Measurements from ENCODE around the gene ZER1. TPM values are rescaled to one million over a fixed set of nuclear protein-coding genes. Genes with fewer than 3 reads are reported as not detected.
A peak's percentile ranks its signal among the peaks of the same experiment; 100 is the strongest.
"Not testable (repeated sequence)": the region's sequence is repeated elsewhere in the genome, so short reads cannot be mapped to it uniquely, and the experiment has no call there.

The ZER1 gene
- total RNA-seq, 1 experiment from 2014 or later, result 30.1 TPM

DNA sequence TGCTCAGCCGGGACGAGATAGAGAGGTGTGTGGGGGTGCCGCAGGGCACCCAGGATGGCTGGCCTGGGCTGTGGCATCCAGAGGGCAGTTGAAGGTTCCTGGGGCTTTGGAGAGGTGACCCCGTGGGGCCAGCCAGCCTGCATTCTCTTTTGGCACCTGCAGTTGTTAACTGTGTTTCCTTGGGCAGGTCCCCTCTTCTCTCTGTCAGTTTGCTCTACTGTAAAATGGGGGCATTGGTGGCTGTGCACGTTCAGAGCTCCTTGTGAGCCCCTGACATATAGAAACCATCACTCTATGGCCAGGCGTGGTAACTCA is 56.3 kb downstream of the ZER1 start:
- DNase-seq (ENCODE audit: low read depth), result no peak

DNA sequence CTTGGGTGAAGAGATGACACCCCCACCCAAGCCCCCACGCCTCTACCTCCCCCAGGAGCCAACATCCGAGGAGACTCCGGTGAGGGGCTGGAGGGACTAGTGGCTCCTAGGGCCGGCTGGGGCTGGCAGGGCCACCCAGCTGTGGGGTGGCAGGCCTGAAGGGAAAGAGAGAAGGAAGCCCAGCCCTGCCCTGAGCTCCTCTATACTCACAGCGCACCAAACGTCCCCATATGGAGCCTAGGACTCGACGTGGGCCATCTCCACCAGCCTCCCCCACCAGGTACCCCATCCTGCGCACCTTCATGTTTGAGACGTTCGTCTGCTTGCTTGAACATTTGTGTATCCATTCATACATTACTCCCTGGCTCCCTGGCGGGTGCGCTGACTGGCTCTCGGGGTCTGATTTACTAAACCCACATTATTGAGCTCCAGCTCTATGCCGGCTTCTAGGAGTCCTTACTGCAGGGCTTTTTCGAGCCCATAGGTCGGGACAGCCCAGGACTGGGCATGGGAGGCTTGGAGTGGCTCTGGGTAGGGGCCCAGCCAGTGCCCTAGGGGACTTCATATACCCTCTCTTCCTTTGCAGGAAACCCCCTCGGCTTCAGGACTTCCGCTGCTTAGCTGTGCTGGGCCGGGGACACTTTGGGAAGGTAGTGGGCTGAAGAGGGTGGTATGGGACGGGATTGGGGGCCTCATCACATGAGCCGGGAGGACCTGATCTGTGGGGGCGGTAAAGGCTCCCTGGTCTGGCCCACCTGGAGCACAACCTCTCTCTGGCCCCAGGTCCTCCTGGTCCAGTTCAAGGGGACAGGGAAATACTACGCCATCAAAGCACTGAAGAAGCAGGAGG is 56.9 kb downstream of the ZER1 start:
- DNase-seq (ENCODE audit: low read depth), result no peak

DNA sequence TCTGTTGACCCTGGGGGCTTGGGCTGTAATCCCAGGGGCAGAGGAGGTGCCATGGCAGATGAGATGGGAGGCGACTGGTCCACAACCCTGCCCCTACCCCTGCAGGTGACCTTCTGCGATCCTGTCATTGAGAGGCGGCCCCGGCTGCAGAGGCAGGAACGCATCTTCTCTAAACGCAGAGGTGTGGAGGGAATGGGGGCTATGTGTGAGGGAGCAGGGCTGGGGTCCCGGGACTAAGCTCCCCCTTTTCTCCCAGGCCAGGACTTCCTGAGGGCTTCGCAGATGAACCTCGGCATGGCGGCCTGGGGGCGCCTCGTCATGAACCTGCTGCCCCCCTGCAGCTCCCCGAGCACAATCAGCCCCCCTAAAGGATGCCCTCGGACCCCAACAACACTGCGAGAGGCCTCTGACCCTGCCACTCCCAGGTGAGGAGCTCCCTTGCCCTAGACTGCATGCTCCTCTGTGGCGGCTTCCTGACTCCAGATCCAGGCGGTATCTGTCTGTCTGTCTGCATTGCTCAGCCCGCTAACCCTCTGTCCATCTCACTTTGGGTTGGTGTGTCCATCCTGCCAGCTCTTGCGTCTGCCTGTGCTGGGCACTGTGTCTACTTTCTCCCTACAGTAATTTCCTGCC is 57.7 kb downstream of the ZER1 start:
- DNase-seq (ENCODE audit: low read depth), result no peak

DNA sequence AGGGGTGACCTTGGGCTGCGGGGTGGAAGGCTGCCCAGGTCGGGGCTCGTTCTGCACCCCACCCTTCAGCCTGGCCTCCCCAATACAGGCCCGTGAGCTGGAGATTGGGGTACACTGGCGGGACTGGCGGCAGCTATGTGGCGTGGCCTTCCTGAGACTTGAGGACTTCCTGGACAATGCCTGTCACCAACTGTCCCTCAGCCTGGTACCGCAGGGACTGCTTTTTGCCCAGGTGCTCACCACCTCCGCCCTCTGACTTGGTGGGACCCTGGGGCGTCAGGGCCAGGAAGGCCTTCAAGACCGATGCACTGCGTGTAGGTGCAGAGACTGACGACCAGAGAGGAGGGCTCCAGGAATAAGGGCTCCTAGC is 58.3 kb downstream of the ZER1 start:
- no peak for DNase-seq (ENCODE audit: low read depth)

DNA sequence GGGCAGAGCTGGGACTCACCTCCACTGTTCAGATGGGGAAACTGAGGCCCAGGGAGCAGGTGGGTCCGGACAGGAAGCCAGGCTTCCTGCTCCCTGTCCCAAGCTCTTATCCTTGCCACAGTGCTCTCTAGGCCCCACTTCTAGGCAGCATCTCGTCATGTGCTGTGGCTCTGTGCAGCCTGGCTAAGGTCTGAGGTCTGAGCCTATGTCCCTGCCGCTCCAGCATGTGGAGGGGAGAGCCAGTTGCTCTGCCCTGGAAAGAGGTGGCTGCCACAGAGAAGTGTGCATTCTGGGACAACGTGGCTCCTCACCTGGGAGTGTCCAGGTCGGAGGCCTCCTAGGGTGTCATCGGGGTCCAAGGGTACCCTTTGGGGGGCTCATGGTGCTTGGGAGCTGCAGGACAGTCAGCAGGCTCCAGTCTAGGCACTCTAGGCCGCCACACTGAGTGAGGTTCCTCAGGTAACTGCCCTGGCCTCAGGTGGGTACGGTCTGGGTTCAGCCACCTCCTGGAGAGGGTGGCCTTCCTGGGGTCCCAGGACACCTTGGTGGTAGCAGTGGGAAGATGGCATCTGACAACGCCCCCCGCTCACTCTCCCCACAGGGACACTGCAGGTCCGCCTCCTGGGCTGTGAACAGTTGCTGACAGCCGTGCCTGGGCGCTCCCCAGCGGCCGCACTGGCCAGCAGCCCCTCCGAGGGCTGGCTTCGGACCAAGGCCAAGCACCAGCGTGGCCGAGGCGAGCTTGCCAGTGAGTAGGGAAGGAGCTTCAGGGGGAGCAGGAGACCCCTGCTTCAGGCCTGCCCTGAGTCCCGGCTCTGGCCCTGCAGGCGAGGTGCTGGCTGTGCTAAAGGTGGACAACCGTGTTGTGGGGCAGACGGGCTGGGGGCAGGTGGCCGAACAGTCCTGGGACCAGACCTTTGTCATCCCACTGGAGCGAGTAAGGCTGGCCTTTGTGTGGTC is 59.0 kb downstream of the ZER1 start:
- DNase-seq (ENCODE audit: low read depth), result no peak

DNA sequence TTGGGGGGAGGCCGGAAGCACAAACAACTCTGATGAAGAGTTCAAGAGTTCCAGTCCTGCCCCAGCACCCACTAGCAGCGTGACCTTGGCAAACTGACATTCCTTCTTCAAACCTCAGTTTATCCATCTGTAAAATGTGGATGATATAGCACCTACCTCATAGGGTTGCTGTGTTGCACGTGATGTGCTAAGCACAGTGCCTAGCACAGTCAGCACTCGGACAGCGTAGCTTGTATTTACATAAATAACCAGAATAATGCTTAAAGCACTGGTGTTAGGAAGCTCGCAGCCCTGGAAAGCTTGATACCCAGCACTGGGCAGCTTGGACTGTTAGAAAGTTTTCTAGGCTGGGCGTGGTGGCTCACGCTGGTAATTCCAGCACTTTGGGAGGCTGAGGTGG is 64.3 kb downstream of the ZER1 start:
- no peak for DNase-seq (ENCODE audit: low read depth)

DNA sequence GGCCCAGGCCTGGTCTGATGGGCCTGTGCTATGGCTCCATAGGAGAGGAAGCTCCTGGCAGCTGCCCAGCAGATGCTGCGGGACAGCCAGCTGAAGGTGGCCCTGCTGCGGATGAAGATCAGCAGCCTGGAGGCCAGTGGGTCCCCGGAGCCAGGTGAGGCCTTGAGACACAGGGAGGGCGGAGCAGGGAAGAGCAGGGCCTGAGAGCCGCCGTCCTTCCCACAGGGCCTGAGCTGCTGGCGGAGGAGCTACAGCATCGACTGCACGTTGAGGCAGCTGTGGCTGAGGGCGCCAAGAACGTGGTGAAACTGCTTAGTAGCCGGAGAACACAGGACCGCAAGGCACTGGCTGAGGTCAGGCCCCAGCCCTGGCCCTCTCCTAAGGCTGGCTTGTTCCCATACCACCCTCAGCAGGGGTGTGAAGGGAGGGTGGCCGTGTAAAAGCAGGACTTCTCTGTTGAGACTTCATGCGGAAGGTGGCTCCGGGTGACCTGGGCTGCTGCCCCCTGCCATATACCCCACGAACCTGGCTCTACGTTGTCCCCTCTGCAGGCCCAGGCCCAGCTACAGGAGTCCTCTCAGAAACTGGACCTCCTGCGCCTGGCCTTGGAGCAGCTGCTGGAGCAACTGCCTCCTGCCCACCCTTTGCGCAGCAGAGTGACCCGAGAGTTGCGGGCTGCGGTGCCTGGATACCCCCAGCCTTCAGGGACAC is 64.9 kb downstream of the ZER1 start:
- no peak for DNase-seq (ENCODE audit: low read depth)

DNA sequence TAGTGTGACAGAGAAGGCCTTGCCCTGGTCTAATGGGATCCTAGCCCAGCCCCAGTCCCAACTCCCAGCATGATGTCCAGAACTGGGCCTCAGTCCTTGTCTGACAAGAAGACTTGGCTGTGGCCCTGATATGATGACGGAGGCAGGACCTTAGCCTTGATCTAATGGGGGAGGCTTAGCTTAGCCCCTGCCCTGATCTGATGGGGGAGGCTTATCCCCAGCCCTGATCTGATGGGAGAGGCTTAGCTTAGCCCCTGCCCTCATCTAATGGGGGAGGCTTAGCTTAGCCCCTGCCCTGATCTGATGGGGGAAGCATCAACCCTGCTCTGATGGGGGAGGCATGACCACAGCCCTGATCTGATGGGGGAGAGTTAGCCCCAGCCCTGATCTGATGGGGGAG is 65.7 kb downstream of the ZER1 start:
- DNase-seq (ENCODE audit: low read depth), result no peak

DNA sequence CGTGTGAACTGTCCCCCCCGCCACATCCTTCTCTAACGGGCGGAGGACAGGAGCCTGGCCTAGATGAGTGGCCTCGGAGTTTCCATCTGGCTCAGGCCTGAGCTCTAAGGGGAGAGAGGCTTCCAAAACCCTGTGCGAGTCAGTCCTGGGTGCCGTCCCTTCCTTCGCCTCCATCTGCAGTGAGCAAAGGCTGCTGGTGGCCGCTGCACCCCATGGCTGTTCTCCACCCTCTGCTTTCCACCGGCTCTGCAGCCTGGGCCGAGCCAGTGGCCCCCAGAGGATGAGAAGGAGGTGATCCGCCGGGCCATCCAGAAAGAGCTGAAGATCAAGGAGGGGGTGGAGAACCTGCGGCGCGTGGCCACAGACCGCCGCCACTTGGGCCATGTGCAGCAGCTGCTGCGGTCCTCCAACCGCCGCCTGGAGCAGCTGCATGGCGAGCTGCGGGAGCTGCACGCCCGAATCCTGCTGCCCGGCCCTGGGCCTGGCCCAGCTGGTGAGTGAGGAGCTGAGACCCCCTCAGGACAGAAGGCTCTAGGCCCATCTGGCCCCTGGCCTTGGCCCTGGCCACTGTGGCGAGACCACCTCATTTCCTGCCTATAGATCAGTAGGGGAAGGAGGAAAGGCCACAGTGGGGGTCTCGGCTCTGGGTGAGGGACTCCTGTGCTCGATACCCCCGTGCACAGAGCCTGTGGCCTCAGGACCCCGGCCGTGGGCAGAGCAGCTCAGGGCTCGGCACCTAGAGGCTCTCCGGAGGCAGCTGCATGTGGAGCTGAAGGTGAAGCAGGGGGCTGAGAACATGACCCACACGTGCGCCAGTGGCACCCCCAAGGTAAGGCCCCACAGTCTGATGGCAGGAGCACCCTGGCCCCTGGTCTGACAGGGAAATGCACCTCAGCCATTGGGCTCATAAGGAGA is 66.4 kb downstream of the ZER1 start:
- DNase-seq (ENCODE audit: low read depth), result no peak

DNA sequence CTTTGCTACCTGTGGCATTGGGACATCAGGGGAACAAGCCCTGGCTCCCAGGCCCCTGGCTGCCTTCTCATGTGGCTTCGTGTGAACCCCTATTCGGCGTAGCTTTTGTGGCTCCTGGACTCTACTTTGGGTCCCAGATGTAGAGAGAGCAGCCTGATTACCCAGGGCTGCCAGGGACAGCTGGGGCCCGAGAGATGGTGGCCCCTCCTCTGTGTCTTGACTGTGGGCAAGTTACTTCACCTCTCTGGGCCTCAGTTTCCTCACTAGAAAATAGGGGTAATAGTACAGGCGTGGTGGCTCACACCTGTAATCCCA is 67.4 kb downstream of the ZER1 start:
- no peak for DNase-seq (ENCODE audit: low read depth)

DNA sequence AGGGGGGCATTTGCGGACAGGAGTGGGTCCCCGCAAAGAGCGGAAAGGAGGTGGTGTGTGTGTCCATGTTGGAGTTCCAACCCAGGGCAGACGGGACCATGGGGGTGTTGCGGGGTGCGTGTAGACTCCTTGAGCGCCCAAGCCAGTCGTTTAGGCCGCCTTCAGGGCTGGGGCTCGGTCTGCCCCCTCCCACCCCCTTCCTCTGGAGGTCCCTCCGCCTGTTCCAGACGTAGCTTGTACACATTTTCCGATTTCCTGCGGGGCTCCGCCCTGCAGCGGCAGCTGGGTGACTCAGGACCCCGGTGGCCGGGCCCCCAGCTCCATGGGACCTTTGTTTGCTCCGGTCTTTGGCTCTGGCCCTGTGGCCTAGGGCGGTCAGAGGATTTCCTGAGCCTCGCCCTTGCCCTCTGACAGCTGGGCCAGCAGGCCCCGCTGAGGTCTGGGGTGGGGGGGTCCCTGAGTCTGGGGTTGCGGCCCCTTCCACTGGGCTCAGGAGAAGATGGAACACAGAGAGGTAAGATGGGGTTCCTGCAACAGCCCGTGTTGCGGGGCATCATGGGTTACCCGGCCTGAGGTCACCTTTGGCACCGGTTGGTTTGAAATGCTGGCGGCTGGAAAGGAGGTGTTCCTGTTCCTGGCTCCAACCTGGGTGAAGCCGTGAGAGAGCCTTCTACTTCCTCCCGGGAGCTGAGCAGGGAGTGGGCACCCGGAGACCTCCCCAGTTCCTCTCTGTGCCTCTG is 67.9 kb downstream of the ZER1 start:
- DNase-seq (ENCODE audit: low read depth), result no peak

DNA sequence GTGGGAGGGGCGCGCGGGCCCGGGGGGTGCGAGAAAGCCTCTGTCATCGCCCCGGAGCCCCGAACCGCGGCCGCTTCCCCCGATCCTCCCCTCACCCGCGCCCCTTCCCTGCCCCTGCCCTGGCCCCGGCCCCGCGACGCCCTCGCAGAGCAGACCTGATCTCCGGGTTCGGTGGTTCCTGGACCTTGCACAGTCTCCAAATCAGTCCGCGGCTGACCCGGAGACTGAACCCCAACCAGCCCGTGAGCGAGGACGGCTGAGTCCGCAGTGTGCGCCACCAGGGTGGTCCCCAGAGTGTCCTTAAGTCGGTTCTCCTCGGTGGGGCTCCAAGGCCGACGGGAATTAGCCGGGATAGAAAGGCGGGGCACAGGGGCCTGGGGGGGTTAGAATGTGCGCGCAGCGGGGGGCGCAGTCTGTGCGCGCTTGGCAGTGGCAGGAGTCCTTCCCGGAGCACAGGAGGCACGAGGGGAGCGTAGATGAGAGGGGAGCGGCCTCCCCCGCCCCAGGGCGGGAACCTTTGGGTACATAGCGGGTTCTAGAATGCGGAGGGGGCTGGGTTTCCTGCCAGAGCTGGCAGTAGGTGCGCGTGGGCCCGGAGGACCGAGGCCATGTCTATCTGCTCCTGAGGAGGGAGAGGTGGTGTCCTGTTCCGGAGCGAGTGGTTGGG is 68.6 kb downstream of the ZER1 start:
- no peak for DNase-seq (ENCODE audit: low read depth)

DNA sequence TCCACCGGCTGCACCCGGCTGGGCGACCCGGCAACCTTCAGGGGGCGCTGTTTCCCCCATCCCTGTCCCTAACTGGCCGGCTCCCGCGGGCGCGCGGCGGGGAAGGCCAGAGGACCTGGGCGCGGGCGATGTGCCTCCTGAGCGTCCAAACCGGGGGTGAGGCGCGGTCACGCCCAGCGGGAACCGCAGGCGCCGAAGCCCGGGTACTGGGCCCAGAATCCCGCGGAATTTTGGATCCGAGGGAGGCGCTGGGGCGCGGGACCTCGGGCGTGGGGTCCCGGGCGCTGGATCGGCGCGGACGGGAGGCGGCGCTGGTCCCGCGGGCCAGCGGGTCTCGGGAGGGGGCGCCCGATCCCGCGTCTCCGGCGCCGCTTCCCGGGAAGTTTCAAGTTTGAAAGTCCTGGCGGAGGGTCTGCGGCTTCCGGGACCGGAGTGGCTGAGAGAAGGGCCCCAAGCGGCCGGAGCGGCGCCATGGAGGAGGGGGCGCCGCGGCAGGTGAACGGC is 69.2 kb downstream of the ZER1 start, which contains the start of gene PKN3:
TSS of gene PKN3 (plus strand) at position 59 of the 504 bp plus-strand sequence. CDS start at position 472, 413 bp downstream.
- peak; percentile 85 for DNase-seq (ENCODE audit: low read depth)

DNA sequence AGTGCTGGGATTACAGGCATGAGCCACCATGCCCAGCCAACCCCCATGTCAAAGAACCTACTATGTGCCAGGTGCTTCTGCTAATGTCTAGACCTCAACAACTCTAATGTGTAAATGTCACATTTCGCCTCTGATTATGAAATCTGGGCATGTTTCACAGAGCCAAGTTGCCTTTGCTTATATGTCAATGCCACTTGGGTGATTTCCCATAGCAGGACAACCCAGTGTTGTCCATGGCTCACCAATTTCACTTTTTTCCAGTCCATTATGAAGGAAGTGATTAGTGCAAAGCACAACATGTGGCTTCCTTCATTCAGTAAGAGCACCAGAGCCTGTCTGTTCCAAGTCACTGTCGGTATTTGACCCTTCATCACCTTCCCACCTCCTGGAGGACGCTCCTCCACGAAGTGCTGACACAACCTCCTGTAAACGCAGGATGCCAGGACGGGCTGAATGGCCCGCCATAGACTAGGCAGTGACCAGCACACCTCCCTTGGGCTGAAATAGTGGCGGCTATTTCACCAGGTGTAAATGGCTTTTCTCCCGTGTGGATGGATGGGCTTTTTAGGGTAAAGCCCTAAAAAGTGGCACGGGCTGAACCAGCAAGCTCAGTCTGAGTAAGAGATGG is 70.4 kb downstream of the ZER1 start:
- DNase-seq (ENCODE audit: low read depth), result no peak

DNA sequence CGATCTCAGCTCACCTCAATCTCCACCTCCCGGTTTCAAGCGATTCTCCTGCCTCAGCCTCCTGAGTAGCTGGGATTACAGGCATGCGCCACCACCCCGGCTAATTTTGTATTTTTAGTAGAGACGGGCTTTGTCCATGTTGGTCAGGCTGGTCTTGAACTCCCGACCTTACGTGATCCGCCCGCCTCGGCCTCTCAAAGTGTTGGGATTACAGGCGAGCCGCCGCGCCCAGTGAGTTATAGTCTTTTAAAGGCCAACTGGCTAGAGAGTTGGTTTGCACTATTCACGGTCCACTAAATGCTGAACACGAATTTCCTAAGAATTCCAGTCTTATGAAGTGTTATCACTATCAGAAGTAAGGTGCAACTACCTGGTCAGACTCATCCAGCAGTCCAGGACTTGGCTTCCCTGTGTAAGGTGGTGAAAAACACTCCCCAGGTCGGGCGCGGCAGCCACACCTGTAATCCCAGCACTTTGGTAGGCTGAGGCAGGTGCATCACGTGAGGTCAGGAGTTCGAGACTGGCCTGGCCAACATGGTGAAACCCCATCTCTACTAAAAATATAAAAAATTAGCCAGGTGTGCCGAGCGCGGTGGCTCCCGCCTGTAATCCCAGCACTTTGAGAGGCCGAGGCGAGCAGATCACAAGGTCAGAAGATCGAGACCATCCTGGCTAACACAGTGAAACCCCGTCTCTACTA is 72.5 kb downstream of the ZER1 start:
- not testable (repeated sequence) for DNase-seq (ENCODE audit: low read depth)

DNA sequence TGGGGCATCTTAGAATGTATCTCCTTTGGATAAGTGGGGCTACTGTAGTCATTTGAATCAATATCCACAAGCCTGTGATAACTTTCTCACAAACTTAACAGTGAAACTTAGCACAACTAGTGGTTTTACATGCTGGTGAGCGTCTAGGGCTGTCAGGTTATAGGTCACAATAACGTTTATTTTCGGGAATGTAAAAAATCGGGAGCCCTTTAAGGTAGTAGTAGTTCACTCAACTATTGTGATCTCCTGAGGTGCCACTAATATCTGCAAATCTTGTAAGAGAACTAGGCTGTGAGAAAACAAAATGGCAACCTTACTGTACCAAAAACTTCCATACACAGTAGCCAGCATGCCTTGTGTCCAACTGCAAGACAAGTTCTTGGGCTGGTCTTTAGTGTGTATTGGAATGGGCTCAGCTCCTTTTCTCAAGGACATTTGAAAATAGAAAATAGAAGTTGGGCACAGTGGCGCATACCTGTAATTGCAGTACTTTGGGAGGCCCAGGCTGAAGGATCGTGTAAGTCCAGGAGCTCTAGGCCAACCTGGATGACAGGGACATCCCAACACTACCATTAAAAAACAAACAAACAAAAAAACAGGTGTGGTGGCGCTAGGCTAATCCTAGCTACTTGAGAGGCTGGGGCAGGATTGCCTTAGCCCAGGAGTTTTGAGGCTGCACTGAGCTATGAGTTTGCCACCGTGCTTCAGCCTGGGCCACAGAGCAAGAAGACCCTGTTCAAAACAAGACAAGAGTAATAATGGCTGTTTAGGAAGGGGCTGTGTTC is 74.6 kb downstream of the ZER1 start:
- DNase-seq (ENCODE audit: low read depth), result no peak

DNA sequence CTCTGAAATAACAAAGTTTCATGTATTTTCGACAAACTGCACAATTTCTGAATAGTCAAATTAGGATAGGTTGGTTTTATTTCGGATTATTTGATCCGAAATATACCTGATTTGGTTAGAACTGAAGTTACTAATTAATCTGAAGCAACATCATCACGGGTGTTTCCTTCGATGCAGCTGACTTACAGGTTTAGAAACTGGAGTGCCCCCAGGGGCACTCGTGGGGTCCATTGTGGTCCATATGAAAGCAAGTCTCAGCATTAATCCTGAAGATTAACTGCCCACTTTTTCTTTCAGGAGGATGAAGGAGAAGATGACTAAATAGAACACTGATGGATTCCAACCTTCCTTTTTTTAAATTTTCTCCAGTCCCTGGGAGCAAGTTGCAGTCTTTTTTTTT is 77.4 kb downstream of the ZER1 start:
- no peak for DNase-seq (ENCODE audit: low read depth)

Measured in M059J (cell line).